Fibroblast of lung (primary cell): ENCODE results near the gene SERPINB4. TPM values are rescaled to one million over a fixed set of nuclear protein-coding genes. Genes with fewer than 3 reads are reported as not detected.

Experiments
- DNase-seq, 2 donors: peaks; one replicate each; pipeline versions ENCODE4 v3.0.0 to v3.0.0-alpha.2; 2010; ENCODE audit warnings: low read depth in 2 of 2
- H2AFZ ChIP-seq: 2 replicates; pipeline ENCODE4 v1.5.1; 2012; ENCODE audit warnings: low read length, control low read depth, inconsistent platforms
- H3K27ac ChIP-seq: 2 replicates; pipeline ENCODE4 v1.5.1; 2011; ENCODE audit warnings: low read length, control low read depth; ENCODE audit not compliant: insufficient read depth
- H3K27me3 ChIP-seq: 2 replicates; pipeline ENCODE4 v1.5.1; 2011; ENCODE audit warnings: mild to moderate bottlenecking, low read length; ENCODE audit not compliant: control insufficient read depth, insufficient read depth
- H3K36me3 ChIP-seq: 2 replicates; pipeline ENCODE4 v1.5.1; 2011; ENCODE audit warnings: low read length; ENCODE audit not compliant: control insufficient read depth, insufficient read depth
- H3K4me1 ChIP-seq: 2 replicates; pipeline ENCODE4 v1.5.1; 2011; ENCODE audit warnings: low read length; ENCODE audit not compliant: control insufficient read depth, insufficient read depth; ENCODE audit errors: extremely low read depth
- H3K4me2 ChIP-seq: 2 replicates; pipeline ENCODE4 v1.5.1; 2011; ENCODE audit warnings: low read length, control low read depth; ENCODE audit not compliant: insufficient read depth; ENCODE audit errors: extremely low read depth
- H3K4me3 ChIP-seq, 4 experiments: fragments of 200-600 bp in 1 of 4; sonication (generic) in 1 of 4; replicated peaks in 1 of 4; 2 replicates each; pipeline ENCODE4 v1.5.1; 2011 to 2016; ENCODE audit warnings: low read length in 4 of 4, low read depth in 3 of 4, mild to moderate bottlenecking in 3 of 4, control low read depth in 2 of 4, inconsistent platforms in 1 of 4, mixed read lengths in 1 of 4; ENCODE audit not compliant: insufficient read depth in 1 of 4; ENCODE audit errors: control extremely low read depth in 1 of 4
- H3K79me2 ChIP-seq: 2 replicates; pipeline ENCODE4 v1.5.1; 2012; ENCODE audit warnings: mild to moderate bottlenecking, low read length, inconsistent platforms; ENCODE audit not compliant: control insufficient read depth, insufficient read depth
- H3K9ac ChIP-seq: 2 replicates; pipeline ENCODE4 v1.5.1; 2011; ENCODE audit warnings: mild to moderate bottlenecking, low read length, control low read depth; ENCODE audit not compliant: insufficient read depth
- H3K9me3 ChIP-seq: 2 replicates; pipeline ENCODE4 v1.5.1; 2012; ENCODE audit warnings: low read depth, low read length; ENCODE audit not compliant: control insufficient read depth, insufficient read depth
- H4K20me1 ChIP-seq: 2 replicates; pipeline ENCODE4 v1.5.1; 2011; ENCODE audit warnings: low read length; ENCODE audit not compliant: control insufficient read depth, insufficient read depth; ENCODE audit errors: extremely low read depth
- EZH2 ChIP-seq: IDR thresholded peaks from 2 replicates; pipeline ENCODE4 v1.5.1; 2012; ENCODE audit warnings: low read length, control low read depth, mild to moderate bottlenecking; ENCODE audit errors: missing control alignments
- polyA plus RNA-seq, 2 donors: library from polyadenylated mRNA; depleted of rRNA in 1 of 2; stranded (reverse) in 1 of 2; unstranded in 1 of 2; fragments of >200 nt; gene quantifications; 2 replicates each; pipeline ENCODE4 v1.2.1, GENCODE V29; 2011 to 2012; ENCODE audit warnings: missing spikeins in 1 of 2
- total RNA-seq: library from RNA; depleted of rRNA; stranded (reverse); fragments of >200 nt; gene quantifications from 2 replicates; pipeline ENCODE4 v1.2.1, GENCODE V29; 2014
- TF ChIP-seq, protein P1 (sequence below), 2 donors: IDR thresholded peaks in 1 of 2; conservative IDR thresholded peaks in 1 of 2; 1 replicate in 1 of 2; 2 replicates in 1 of 2; pipeline ENCODE4 v1.5.1; 2011 to 2012; ENCODE audit warnings: low read length in 2 of 2, control low read depth in 1 of 2, inconsistent platforms in 1 of 2, low read depth in 1 of 2, mild to moderate bottlenecking in 1 of 2

SERPINB4 gene
- total and polyA plus RNA-seq, 2 donors (not counting 1 experiment from before 2014, with no cell fraction given), result not detected

GRCh38 chr18:63637703-63638102 lies 6.4 kb downstream of the SERPINB4 start:
- Histone ChIP-seq H3K79me2 (no peaks in the 10 kb centered on the region), H3K4me2 (no peak overlapping the region), H3K36me3 (no peaks in the 10 kb centered on the region), H3K4me3 (no peak overlapping the region), H3K4me1 (no peaks in the 10 kb centered on the region), H4K20me1 (no peaks in the 10 kb centered on the region), H3K27me3 (no peaks in the 10 kb centered on the region), H3K9ac (no peak overlapping the region), H3K27ac (no peak overlapping the region), H3K9me3 (no peaks in the 10 kb centered on the region), H2AFZ (no peak overlapping the region)
- DNase-seq, result no peak
- no peak for TF ChIP-seq EZH2
- TF ChIP-seq, protein P1, sequence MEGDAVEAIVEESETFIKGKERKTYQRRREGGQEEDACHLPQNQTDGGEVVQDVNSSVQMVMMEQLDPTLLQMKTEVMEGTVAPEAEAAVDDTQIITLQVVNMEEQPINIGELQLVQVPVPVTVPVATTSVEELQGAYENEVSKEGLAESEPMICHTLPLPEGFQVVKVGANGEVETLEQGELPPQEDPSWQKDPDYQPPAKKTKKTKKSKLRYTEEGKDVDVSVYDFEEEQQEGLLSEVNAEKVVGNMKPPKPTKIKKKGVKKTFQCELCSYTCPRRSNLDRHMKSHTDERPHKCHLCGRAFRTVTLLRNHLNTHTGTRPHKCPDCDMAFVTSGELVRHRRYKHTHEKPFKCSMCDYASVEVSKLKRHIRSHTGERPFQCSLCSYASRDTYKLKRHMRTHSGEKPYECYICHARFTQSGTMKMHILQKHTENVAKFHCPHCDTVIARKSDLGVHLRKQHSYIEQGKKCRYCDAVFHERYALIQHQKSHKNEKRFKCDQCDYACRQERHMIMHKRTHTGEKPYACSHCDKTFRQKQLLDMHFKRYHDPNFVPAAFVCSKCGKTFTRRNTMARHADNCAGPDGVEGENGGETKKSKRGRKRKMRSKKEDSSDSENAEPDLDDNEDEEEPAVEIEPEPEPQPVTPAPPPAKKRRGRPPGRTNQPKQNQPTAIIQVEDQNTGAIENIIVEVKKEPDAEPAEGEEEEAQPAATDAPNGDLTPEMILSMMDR (conservative IDR thresholded peaks at IDR 0.05 in 1 of 2, IDR thresholded peaks at IDR 0.05 in 1 of 2; ENCODE audit: low read depth in 1 of 2, low read length in 2 of 2), result no peak

DNA sequence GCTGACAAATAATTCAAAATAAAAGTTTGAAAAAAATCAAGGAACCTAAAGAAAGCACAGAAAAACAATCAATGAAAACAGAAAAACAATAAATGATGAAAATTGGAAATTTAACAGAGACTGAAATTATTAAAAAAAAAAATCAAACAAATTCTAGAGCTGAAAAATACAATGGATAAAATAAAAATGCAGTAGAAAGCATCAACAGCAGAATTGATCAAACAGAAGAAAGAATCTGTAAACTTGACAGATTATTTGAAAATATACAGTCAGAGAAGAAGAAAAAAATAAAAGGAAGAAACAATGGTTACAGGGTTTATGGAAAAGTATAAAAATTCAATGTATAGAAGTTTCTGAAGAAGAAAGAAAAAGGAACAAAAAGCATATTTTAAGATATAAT lies 16.2 kb downstream of the SERPINB4 start:
- Histone ChIP-seq H4K20me1 (no peaks in the 10 kb centered on the region), H3K4me3 (no peak overlapping the region), H3K36me3 (no peaks in the 10 kb centered on the region), H3K27me3 (no peaks in the 10 kb centered on the region), H3K4me2 (no peak overlapping the region), H2AFZ (no peak overlapping the region), H3K27ac (no peak overlapping the region), H3K9me3 (no peaks in the 10 kb centered on the region), H3K9ac (no peak overlapping the region), H3K4me1 (no peaks in the 10 kb centered on the region), H3K79me2 (no peaks in the 10 kb centered on the region)
- no peak for TF ChIP-seq EZH2
- TF ChIP-seq, protein P1 (conservative IDR thresholded peaks at IDR 0.05 in 1 of 2, IDR thresholded peaks at IDR 0.05 in 1 of 2; ENCODE audit: low read depth in 1 of 2, low read length in 2 of 2), result no peak
- DNase-seq, result no peak

- no peak overlapping the region for H3K9ac ChIP-seq
- H3K79me2 ChIP-seq, result no peaks in the 10 kb centered on the region
- no peaks in the 10 kb centered on the region for H3K36me3 ChIP-seq
- H3K9me3 ChIP-seq, result no peaks in the 10 kb centered on the region
- H3K4me2 ChIP-seq, result no peak overlapping the region
- H4K20me1 ChIP-seq, result no peaks in the 10 kb centered on the region
- no peak overlapping the region for H2AFZ ChIP-seq
- no peak overlapping the region for H3K27ac ChIP-seq
- H3K4me1 ChIP-seq, result no peaks in the 10 kb centered on the region
- TF ChIP-seq, protein P1 (conservative IDR thresholded peaks at IDR 0.05 in 1 of 2, IDR thresholded peaks at IDR 0.05 in 1 of 2; ENCODE audit: low read depth in 1 of 2, low read length in 2 of 2), result no peak
- TF ChIP-seq EZH2, result no peak
- no peaks in the 10 kb centered on the region for H3K27me3 ChIP-seq
- DNase-seq, result no peak
- no peak overlapping the region for H3K4me3 ChIP-seq
These were observed 17.6 kb downstream of the SERPINB4 start for GRCh38 chr18:63626431-63626830.
